Gastrocnemius medialis (tissue), 4 donors: Measurements from ENCODE around the gene SMARCAD1. TPM values are rescaled to one million over a fixed set of nuclear protein-coding genes. Genes with fewer than 3 reads are reported as not detected.

Experiments
- ATAC-seq, 2 donors: fragments of 150-250 bp; one replicate each; pipeline ENCODE4 v1.9.1; 2016
- DNase-seq, 2 donors: peaks; one replicate each; pipeline ENCODE4 v3.0.0-alpha.2; 2019
- H3K27ac ChIP-seq, 4 donors: fragments of 200-600 bp; sonication (generic); 1 replicate in 1 of 4; 2 replicates in 3 of 4; pipeline ENCODE4 v1.5.1; 2016 to 2018; ENCODE audit warnings: mild to moderate bottlenecking in 2 of 4, moderate library complexity in 1 of 4
- H3K27me3 ChIP-seq, 3 donors: fragments of 200-600 bp; sonication (generic) in 2 of 3; 1 replicate in 1 of 3; 2 replicates in 2 of 3; pipeline versions ENCODE4 v1.5.1 to v1.6.0; 2016 to 2019; ENCODE audit warnings: mild to moderate bottlenecking in 1 of 3, moderate library complexity in 1 of 3
- H3K36me3 ChIP-seq, 2 donors: fragments of 200-600 bp; sonication (generic) in 1 of 2; one replicate each; pipeline ENCODE4 v1.5.1; 2017 to 2018
- H3K4me1 ChIP-seq, 2 donors: fragments of 200-600 bp; sonication (generic) in 1 of 2; one replicate each; pipeline ENCODE4 v1.5.1; 2016 to 2017; ENCODE audit warnings: mild to moderate bottlenecking in 2 of 2
- H3K4me3 ChIP-seq, 4 donors: fragments of 200-600 bp; sonication (generic) in 3 of 4; 1 replicate in 1 of 4; 2 replicates in 3 of 4; pipeline ENCODE4 v1.5.1; 2016 to 2019; ENCODE audit warnings: mild to moderate bottlenecking in 2 of 4
- H3K9me3 ChIP-seq, 3 donors: fragments of 200-600 bp; sonication (generic) in 2 of 3; 1 replicate in 1 of 3; 2 replicates in 2 of 3; pipeline ENCODE4 v1.5.1; 2016 to 2019
- CTCF ChIP-seq, 5 experiments: fragments of 450-650 bp in 3 of 5; fragments of 200-600 bp in 2 of 5; sonication (generic) in 2 of 5; IDR thresholded peaks in 4 of 5; conservative IDR thresholded peaks in 1 of 5; 1 replicate in 4 of 5; 2 replicates in 1 of 5; pipeline ENCODE4 v1.5.1; 2016 to 2019; ENCODE audit warnings: antibody characterized with exemption in 5 of 5, mild to moderate bottlenecking in 3 of 5, moderate library complexity in 3 of 5
- POLR2A ChIP-seq, 2 donors: fragments of 450-650 bp; IDR thresholded peaks; one replicate each; pipeline ENCODE4 v1.6.1; 2017; ENCODE audit warnings: antibody characterized with exemption in 2 of 2, mild to moderate bottlenecking in 2 of 2, moderate library complexity in 2 of 2
- in situ Hi-C, 4 donors: fragments of 200-750 bp; cut with MboI; loops; one replicate each; pipeline versions ENCODE4 v1.15.0 to v1.8.0; 2017; ENCODE audit warnings: low sequenced_read_pairs in 4 of 4
- intact Hi-C: fragments of 100-400 bp; cut with DNase I; formaldehyde crosslinking; loops from one replicate; pipeline ENCODE4 v1.15.1; 2023; ENCODE audit warnings: low total_unique reads
- total RNA-seq, 4 donors: library from RNA; depleted of rRNA; stranded (reverse); fragments of >200 nt; gene quantifications; one replicate each; pipeline versions ENCODE4 v1.1.0 to v1.2.3, GENCODE V29; 2016

The SMARCAD1 gene
- total RNA-seq, 4 donors from 2014 or later = 5.7 to 16.9 (median 8.0) TPM

- intact Hi-C loops (no loop called here), in situ Hi-C loops (no loop called here)
- TF ChIP-seq CTCF (IDR thresholded peaks at IDR 0.05 in 4 of 5, conservative IDR thresholded peaks at IDR 0.05 in 1 of 5) (no peak), POLR2A (IDR thresholded peaks at IDR 0.05) (no peak)
- ATAC-seq (no peak), DNase-seq (no peak)
- no peaks in the 10 kb centered on the region for H3K9me3 ChIP-seq
- no peaks in the 10 kb centered on the region for H3K4me1 ChIP-seq
- no peaks in the 10 kb centered on the region for H3K27me3 ChIP-seq
- H3K27ac ChIP-seq = no peak overlapping the region
- no peak overlapping the region for H3K4me3 ChIP-seq
- H3K36me3 ChIP-seq = no peaks in the 10 kb centered on the region
Measured at GRCh38 chr4:94165256-94165655, 42.4 kb upstream of the SMARCAD1 start.

GRCh38 chr4:94168321-94168720, 39.3 kb upstream of the SMARCAD1 start:
- ATAC-seq (no peak), DNase-seq (no peak)
- Histone ChIP-seq H3K9me3 (no peaks in the 10 kb centered on the region), H3K36me3 (no peaks in the 10 kb centered on the region), H3K27ac (no peak overlapping the region), H3K27me3 (no peaks in the 10 kb centered on the region), H3K4me3 (no peak overlapping the region), H3K4me1 (no peaks in the 10 kb centered on the region)
- in situ Hi-C loops (no loop called here), intact Hi-C loops (no loop called here)
- no peak for TF ChIP-seq CTCF (IDR thresholded peaks at IDR 0.05 in 4 of 5, conservative IDR thresholded peaks at IDR 0.05 in 1 of 5)
- no peak for TF ChIP-seq POLR2A (IDR thresholded peaks at IDR 0.05)

- no peaks in the 10 kb centered on the region for H3K27me3 ChIP-seq
- H3K36me3 ChIP-seq = no peaks in the 10 kb centered on the region
- H3K9me3 ChIP-seq = no peaks in the 10 kb centered on the region
- intact Hi-C loops (no loop called here), in situ Hi-C loops (no loop called here)
- no peak overlapping the region for H3K4me3 ChIP-seq
- TF ChIP-seq CTCF (IDR thresholded peaks at IDR 0.05 in 4 of 5, conservative IDR thresholded peaks at IDR 0.05 in 1 of 5) (no peak), POLR2A (IDR thresholded peaks at IDR 0.05) (no peak)
- DNase-seq (no peak), ATAC-seq (no peak)
- no peaks in the 10 kb centered on the region for H3K4me1 ChIP-seq
- H3K27ac ChIP-seq = no peak overlapping the region
Measured at GRCh38 chr4:94169803-94170372, 37.8 kb upstream of the SMARCAD1 start.

- H3K9me3 ChIP-seq = no peaks in the 10 kb centered on the region
- no peak for ATAC-seq
- TF ChIP-seq POLR2A (IDR thresholded peaks at IDR 0.05) (no peak), CTCF (IDR thresholded peaks at IDR 0.05 in 4 of 5, conservative IDR thresholded peaks at IDR 0.05 in 1 of 5) (peak in 1 of 5 experiments; percentile 20)
- in situ Hi-C loops = no loop called here
- no peak for DNase-seq
- H3K27ac ChIP-seq = no peak overlapping the region
- H3K27me3 ChIP-seq = no peaks in the 10 kb centered on the region
- H3K36me3 ChIP-seq = no peaks in the 10 kb centered on the region
- no peaks in the 10 kb centered on the region for H3K4me1 ChIP-seq
- no peak overlapping the region for H3K4me3 ChIP-seq
- intact Hi-C loops = no loop called here
Measured at GRCh38 chr4:94171616-94172015, 36.0 kb upstream of the SMARCAD1 start.
